Right cardiac atrium (tissue), 5 donors: Measurements from ENCODE around the gene TMTC2. TPM values are rescaled to one million over a fixed set of nuclear protein-coding genes. Genes with fewer than 3 reads are reported as not detected.

Source experiments
- ATAC-seq, 2 donors: fragments of 200-7000 bp; cut with Tn5 transposase; one replicate each; pipeline versions ENCODE4 v1.8.0 to v1.9.1; 2020; ENCODE audit warnings: moderate library complexity in 2 of 2, mild to moderate bottlenecking in 1 of 2
- DNase-seq, 3 donors: peaks; one replicate each; pipeline ENCODE4 v3.0.0-alpha.2; 2020
- H3K27ac ChIP-seq: one replicate; pipeline ENCODE4 v1.5.1; 2013; ENCODE audit warnings: mild to moderate bottlenecking, low read length, control low read depth, moderate library complexity
- H3K27me3 ChIP-seq: one replicate; pipeline ENCODE4 v1.6.1; 2013; ENCODE audit not compliant: control insufficient read depth, insufficient read depth
- H3K4me1 ChIP-seq: one replicate; pipeline ENCODE4 v1.6.1; 2013; ENCODE audit warnings: low read length; ENCODE audit not compliant: control insufficient read depth, insufficient read depth
- H3K4me3 ChIP-seq: one replicate; pipeline ENCODE4 v1.5.1; 2013; ENCODE audit warnings: low read length, control low read depth
- H3K9me3 ChIP-seq: one replicate; pipeline ENCODE4 v1.6.1; 2013; ENCODE audit warnings: low read length; ENCODE audit not compliant: control insufficient read depth
- WGBS: extraction: QIAGEN DNeasy Blood & Tissue Kit; methylation state at CpG from one replicate; pipeline ENCODE4 v1.1.7; 2013; 5-methylcytosine and 5-hydroxymethylcytosine counted together
- intact Hi-C, 4 donors: fragments of 100-400 bp; cut with DNase I; formaldehyde crosslinking; loops; one replicate each; pipeline versions ENCODE4 v1.11.0 to v1.14.0; 2022 to 2023
- polyA plus RNA-seq: library from polyadenylated mRNA; stranded (reverse); fragments of 200-250 nt; gene quantifications from one replicate; pipeline ENCODE4 v1.2.3, GENCODE V29; 2013
- total RNA-seq, 4 donors: library from RNA; stranded (reverse); fragmentation: NEBNext Ultra II Directional; extraction: Animal tissue kit (Norgen Biotek cat#: 25700); gene quantifications; one replicate each; pipeline ENCODE4 v1.2.1, GENCODE V29; 2021
- donor health status: healthy with polysubstance abuse.
- donor health status: DM: no; HTN: yes; CAD: no.
- donor health status: DM: no; HTN: no; CAD: no.
- donor health status: DM: no; HTN: yes; CAD: no; lungs with severe emphysema.
- donor health status: DM: yes; HTN: yes; CAD: no.

Gene TMTC2
- total and polyA plus RNA-seq, 5 donors: 1.6 to 5.3 (median 2.9) TPM

GRCh38 chr12:82659343-82660207 is 27.1 kb upstream of the TMTC2 start:
- Histone ChIP-seq H3K9me3 (no peaks in the 10 kb centered on the region), H3K4me3 (no peak overlapping the region), H3K4me1 (no peaks in the 10 kb centered on the region), H3K27ac (no peak overlapping the region), H3K27me3 (no peaks in the 10 kb centered on the region)
- intact Hi-C loops: no loop called here
- peak in 2 of 3 donors; percentile 33 to 52 for DNase-seq
- 83% methylated on average over 28 of the region's 28 CpGs for WGBS
- ATAC-seq: no peak

- ATAC-seq (no peak), DNase-seq (no peak)
- H3K4me3 ChIP-seq: no peak overlapping the region
- no peaks in the 10 kb centered on the region for H3K27me3 ChIP-seq
- 96% methylated on average over 3 of the region's 3 CpGs for WGBS
- no peaks in the 10 kb centered on the region for H3K4me1 ChIP-seq
- H3K9me3 ChIP-seq: no peaks in the 10 kb centered on the region
- no peak overlapping the region for H3K27ac ChIP-seq
- intact Hi-C loops: no loop called here
Measured at GRCh38 chr12:82660541-82661325, 26.0 kb upstream of the TMTC2 start.

GRCh38 chr12:82663893-82664292 is 22.8 kb upstream of the TMTC2 start:
- ATAC-seq (no peak), DNase-seq (no peak)
- H3K27me3 ChIP-seq: no peaks in the 10 kb centered on the region
- WGBS: 61% methylated on average over 7 of the region's 7 CpGs
- H3K4me3 ChIP-seq: no peak overlapping the region
- intact Hi-C loops: no loop called here
- H3K4me1 ChIP-seq: no peaks in the 10 kb centered on the region
- H3K9me3 ChIP-seq: no peaks in the 10 kb centered on the region
- H3K27ac ChIP-seq: no peak overlapping the region

- Histone ChIP-seq H3K27me3 (no peaks in the 10 kb centered on the region), H3K4me1 (no peaks in the 10 kb centered on the region), H3K9me3 (no peaks in the 10 kb centered on the region), H3K4me3 (no peak overlapping the region), H3K27ac (no peak overlapping the region)
- DNase-seq (no peak), ATAC-seq (no peak)
- 91% methylated on average over 3 of the region's 3 CpGs for WGBS
- intact Hi-C loops: no loop called here
Measured at GRCh38 chr12:82665142-82665923, 21.4 kb upstream of the TMTC2 start.

DNA sequence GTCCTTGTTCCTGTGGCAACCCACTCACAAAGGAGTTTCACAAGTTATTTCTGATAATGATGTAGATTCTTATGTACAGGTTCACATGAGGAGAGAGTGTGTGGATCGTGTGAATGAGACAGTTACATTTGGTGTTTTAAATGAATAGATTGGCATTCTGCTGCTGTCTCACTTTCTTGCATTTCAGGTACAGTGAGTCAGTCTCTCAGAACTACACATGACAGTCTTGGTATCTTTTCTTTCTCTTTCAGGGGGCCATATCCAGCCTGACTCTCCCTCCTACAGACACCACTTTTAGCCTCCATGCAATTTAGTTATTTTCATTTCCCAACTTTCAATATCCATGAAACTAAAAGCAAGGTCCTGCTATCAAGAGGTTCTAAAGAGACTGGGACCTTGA is 19.9 kb upstream of the TMTC2 start:
- H3K4me1 ChIP-seq: no peaks in the 10 kb centered on the region
- H3K27me3 ChIP-seq: no peaks in the 10 kb centered on the region
- H3K9me3 ChIP-seq: no peaks in the 10 kb centered on the region
- 83% methylated on average over 1 of the region's 1 CpG for WGBS
- H3K4me3 ChIP-seq: no peak overlapping the region
- H3K27ac ChIP-seq: no peak overlapping the region
- intact Hi-C loops: no loop called here
- ATAC-seq (no peak), DNase-seq (no peak)

GRCh38 chr12:82671673-82672195 is 15.0 kb upstream of the TMTC2 start:
- WGBS: 89% methylated on average over 4 of the region's 4 CpGs
- ATAC-seq (no peak), DNase-seq (no peak)
- Histone ChIP-seq H3K27me3 (no peaks in the 10 kb centered on the region), H3K4me3 (no peak overlapping the region), H3K9me3 (no peaks in the 10 kb centered on the region), H3K27ac (no peak overlapping the region), H3K4me1 (peaks cover 2% of the 10 kb centered on the region)
- intact Hi-C loops: no loop called here

DNA sequence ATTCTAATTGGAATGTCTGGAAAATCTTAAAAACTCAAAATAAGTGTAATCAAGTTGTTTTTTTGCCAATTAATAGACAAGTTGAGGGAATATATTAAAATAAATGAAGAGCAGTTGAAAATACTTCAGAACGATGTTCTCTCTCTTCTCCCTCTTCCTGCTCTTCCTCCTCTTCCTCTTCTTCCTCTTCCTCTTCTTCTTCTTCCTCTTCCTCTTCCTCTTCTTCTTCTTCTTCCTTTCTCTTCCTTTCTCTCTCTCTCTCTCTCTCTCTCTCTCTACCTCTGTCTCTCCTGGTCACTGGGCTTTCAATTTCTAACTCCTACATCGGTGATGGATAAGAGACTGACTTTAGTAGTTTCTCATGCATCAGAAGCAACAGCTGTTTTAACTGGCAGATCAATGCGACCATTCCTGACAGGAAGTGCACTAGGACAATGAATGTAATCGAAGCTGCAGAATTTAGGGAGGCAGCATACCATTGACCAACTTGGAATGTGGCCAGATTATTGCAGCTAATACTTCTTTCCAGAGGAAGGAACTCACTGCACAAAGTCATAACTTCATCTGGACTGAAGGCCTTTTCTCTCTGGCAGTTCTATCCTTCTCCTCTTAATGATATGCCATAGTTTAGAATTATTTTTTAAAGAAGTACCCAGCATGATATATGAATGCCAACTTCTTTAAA is 13.8 kb upstream of the TMTC2 start:
- intact Hi-C loops: no loop called here
- no peak overlapping the region for H3K4me3 ChIP-seq
- WGBS: 38% methylated on average over 4 of the region's 4 CpGs

DNA sequence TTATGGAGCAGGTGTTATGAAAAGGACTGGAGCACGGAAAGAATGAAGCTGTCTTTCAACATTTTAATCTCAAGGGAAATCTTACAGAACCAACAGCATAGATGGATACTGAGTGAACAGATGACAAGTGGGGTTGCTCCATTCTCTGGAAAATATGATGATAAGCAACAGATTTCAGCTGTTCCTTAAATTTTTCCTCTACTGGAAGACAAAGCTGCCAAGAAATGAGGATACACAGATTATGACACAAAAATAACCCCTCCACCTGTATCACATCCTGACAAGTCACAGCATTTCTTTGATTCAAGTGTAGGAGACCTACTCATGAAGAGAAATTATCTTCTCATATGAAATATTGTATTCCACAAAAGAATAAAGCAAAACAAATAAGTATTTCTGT is 13.0 kb upstream of the TMTC2 start:
- Histone ChIP-seq H3K27ac (no peak overlapping the region), H3K9me3 (no peaks in the 10 kb centered on the region), H3K4me3 (no peak overlapping the region), H3K4me1 (peaks cover 2% of the 10 kb centered on the region), H3K27me3 (no peaks in the 10 kb centered on the region)
- ATAC-seq (no peak), DNase-seq (no peak)
- 83% methylated on average over 1 of the region's 1 CpG for WGBS
- intact Hi-C loops: no loop called here

More for the DNA sequence above, 13.8 kb upstream of the TMTC2 start:
- H3K27me3 ChIP-seq: no peaks in the 10 kb centered on the region
- no peak overlapping the region for H3K27ac ChIP-seq
- DNase-seq: no peak
- H3K9me3 ChIP-seq: no peaks in the 10 kb centered on the region
- peaks cover 2% of the 10 kb centered on the region for H3K4me1 ChIP-seq
- ATAC-seq: no peak

DNA sequence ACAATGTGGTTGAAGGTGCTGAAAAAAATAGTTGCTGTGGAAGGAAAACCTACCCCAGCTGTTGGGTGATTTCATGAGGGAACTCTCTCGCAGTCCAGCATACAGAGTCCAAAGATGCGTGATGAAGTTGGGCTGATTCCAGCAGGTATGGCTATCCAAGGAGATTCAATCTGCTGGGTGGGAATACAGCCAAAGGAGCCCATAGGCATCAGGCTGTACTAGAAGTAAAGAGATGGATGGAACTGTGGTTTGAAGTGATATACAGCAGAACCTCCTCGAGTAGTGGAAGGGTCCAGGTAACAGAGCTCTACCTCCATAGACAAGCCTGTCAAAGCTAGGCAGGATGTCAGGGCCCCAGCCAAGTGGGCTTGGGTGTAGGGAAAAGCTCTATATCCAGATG is 11.5 kb upstream of the TMTC2 start:
- intact Hi-C loops: no loop called here
- Histone ChIP-seq H3K4me3 (no peak overlapping the region), H3K27ac (no peak overlapping the region), H3K27me3 (no peaks in the 10 kb centered on the region), H3K4me1 (peaks cover 2% of the 10 kb centered on the region), H3K9me3 (no peaks in the 10 kb centered on the region)
- DNase-seq (no peak), ATAC-seq (no peak)
- WGBS: 89% methylated on average over 3 of the region's 3 CpGs

GRCh38 chr12:82682326-82682725 is 4.4 kb upstream of the TMTC2 start:
- no peak overlapping the region for H3K4me3 ChIP-seq
- no peaks in the 10 kb centered on the region for H3K9me3 ChIP-seq
- H3K4me1 ChIP-seq: no peaks in the 10 kb centered on the region
- H3K27ac ChIP-seq: no peak overlapping the region
- 80% methylated on average over 1 of the region's 1 CpG for WGBS
- DNase-seq (no peak), ATAC-seq (no peak)
- H3K27me3 ChIP-seq: no peaks in the 10 kb centered on the region
- intact Hi-C loops: no loop called here
